ENCODE results near the gene GMDS. TPM values are rescaled to one million over a fixed set of nuclear protein-coding genes. Genes with fewer than 3 reads are reported as not detected.

Gene GMDS
- 7.2 and 7.7 TPM in 2 replicates for total RNA-seq

GRCh38 chr6:2245103-2245876 is at the start of gene GMDS:
Gene GMDS, minus strand, starts transcription at chr6:2245605.
- peak; percentile 92 to 94 for DNase-seq (ENCODE audit: low read depth in 2 of 2)

- no peak for DNase-seq (ENCODE audit: low read depth in 2 of 2)
Observed at GRCh38 chr6:2285510-2285909, 40.1 kb upstream of the GMDS start.

- no peak for DNase-seq (ENCODE audit: low read depth in 2 of 2)
Observed at GRCh38 chr6:2275892-2276242, 30.5 kb upstream of the GMDS start.

- DNase-seq (ENCODE audit: low read depth in 2 of 2) = peak in 1 of 2 donors; percentile 18
Observed at GRCh38 chr6:2274981-2275891, 29.8 kb upstream of the GMDS start.

- DNase-seq (ENCODE audit: low read depth in 2 of 2) = no peak
Observed at GRCh38 chr6:2272696-2273095, 27.3 kb upstream of the GMDS start.

- DNase-seq (ENCODE audit: low read depth in 2 of 2) = no peak
Observed at GRCh38 chr6:2270054-2270453, 24.6 kb upstream of the GMDS start.

- DNase-seq (ENCODE audit: low read depth in 2 of 2) = no peak
Observed at GRCh38 chr6:2266841-2267240, 21.4 kb upstream of the GMDS start.

GRCh38 chr6:2266031-2266795 is 20.8 kb upstream of the GMDS start:
- DNase-seq (ENCODE audit: low read depth in 2 of 2) = no peak

- peak in 1 of 2 donors; percentile 43 for DNase-seq (ENCODE audit: low read depth in 2 of 2)
Observed at GRCh38 chr6:2264932-2265331, 19.5 kb upstream of the GMDS start.

- DNase-seq (ENCODE audit: low read depth in 2 of 2) = no peak
Observed at GRCh38 chr6:2263896-2264295, 18.5 kb upstream of the GMDS start.

- no peak for DNase-seq (ENCODE audit: low read depth in 2 of 2)
Observed at GRCh38 chr6:2259574-2259973, 14.2 kb upstream of the GMDS start.

GRCh38 chr6:2259002-2259494 is 13.6 kb upstream of the GMDS start:
- no peak for DNase-seq (ENCODE audit: low read depth in 2 of 2)

- no peak for DNase-seq (ENCODE audit: low read depth in 2 of 2)
Observed at GRCh38 chr6:2258112-2258511, 12.7 kb upstream of the GMDS start.

GRCh38 chr6:2257363-2257762 is 12.0 kb upstream of the GMDS start:
- no peak for DNase-seq (ENCODE audit: low read depth in 2 of 2)

- no peak for DNase-seq (ENCODE audit: low read depth in 2 of 2)
Observed at GRCh38 chr6:2254747-2255146, 9.3 kb upstream of the GMDS start.

- no peak for DNase-seq (ENCODE audit: low read depth in 2 of 2)
Observed at GRCh38 chr6:2249126-2249525, 3.7 kb upstream of the GMDS start.

GRCh38 chr6:2247664-2248063 is 2.3 kb upstream of the GMDS start:
- no peak for DNase-seq (ENCODE audit: low read depth in 2 of 2)

GRCh38 chr6:2245877-2246863 is 765 bp upstream of the GMDS start:
- peak; percentile 66 to 73 for DNase-seq (ENCODE audit: low read depth in 2 of 2)

GRCh38 chr6:2244261-2245102 is 923 bp downstream of the GMDS start:
- peak in 1 of 2 donors; percentile 3 for DNase-seq (ENCODE audit: low read depth in 2 of 2)

- DNase-seq (ENCODE audit: low read depth in 2 of 2) = no peak
Observed at GRCh38 chr6:2242311-2242710, 3.1 kb downstream of the GMDS start.

Measured in lung microvascular endothelial cell (primary cell).